Ascending aorta (tissue), 2 donors: Measurements from ENCODE around the gene PCDHGA1. TPM values are rescaled to one million over a fixed set of nuclear protein-coding genes. Genes with fewer than 3 reads are reported as not detected.
"Not testable (repeated sequence)": the region's sequence is repeated elsewhere in the genome, so short reads cannot be mapped to it uniquely, and the experiment has no call there.

Source experiments
- DNase-seq, 2 donors: peaks; one replicate each; pipeline ENCODE4 v3.0.0-alpha.2; 2019; ENCODE audit warnings: low spot score in 2 of 2
- H3K27ac ChIP-seq, 2 donors: fragments of 200-600 bp; sonication (generic); one replicate each; pipeline ENCODE4 v1.5.1; 2016 to 2017; ENCODE audit warnings: mild to moderate bottlenecking in 1 of 2
- H3K27me3 ChIP-seq: fragments of 200-600 bp; sonication (generic); one replicate; pipeline ENCODE4 v1.5.1; 2017
- H3K36me3 ChIP-seq, 2 donors: fragments of 200-600 bp; sonication (generic); one replicate each; pipeline ENCODE4 v1.5.1; 2016
- H3K4me1 ChIP-seq, 2 donors: fragments of 200-600 bp; sonication (generic); one replicate each; pipeline ENCODE4 v1.5.1; 2016 to 2017; ENCODE audit warnings: mild to moderate bottlenecking in 1 of 2
- H3K4me3 ChIP-seq, 2 donors: fragments of 200-600 bp; sonication (generic); one replicate each; pipeline ENCODE4 v1.5.1; 2016 to 2017; ENCODE audit warnings: mild to moderate bottlenecking in 1 of 2
- H3K9me3 ChIP-seq, 2 donors: fragments of 200-600 bp; sonication (generic); one replicate each; pipeline ENCODE4 v1.5.1; 2016
- intact Hi-C: fragments of 100-400 bp; cut with DNase I; formaldehyde crosslinking; loops from one replicate; pipeline ENCODE4 v1.15.1; 2023
- total RNA-seq: library from RNA; depleted of rRNA; stranded (reverse); fragments of >200 nt; gene quantifications from one replicate; pipeline ENCODE4 v1.1.0, GENCODE V29; 2016
- TF ChIP-seq, protein P1 (sequence below), 3 experiments: fragments of 200-600 bp in 2 of 3; fragments of 450-650 bp in 1 of 3; sonication (generic) in 2 of 3; IDR thresholded peaks; one replicate each; pipeline ENCODE4 v1.5.1; 2016 to 2019; ENCODE audit warnings: antibody characterized with exemption in 3 of 3, mild to moderate bottlenecking in 1 of 3, moderate library complexity in 1 of 3

The PCDHGA1 gene
- total RNA-seq, 1 donor from 2014 or later, result not detected

DNA sequence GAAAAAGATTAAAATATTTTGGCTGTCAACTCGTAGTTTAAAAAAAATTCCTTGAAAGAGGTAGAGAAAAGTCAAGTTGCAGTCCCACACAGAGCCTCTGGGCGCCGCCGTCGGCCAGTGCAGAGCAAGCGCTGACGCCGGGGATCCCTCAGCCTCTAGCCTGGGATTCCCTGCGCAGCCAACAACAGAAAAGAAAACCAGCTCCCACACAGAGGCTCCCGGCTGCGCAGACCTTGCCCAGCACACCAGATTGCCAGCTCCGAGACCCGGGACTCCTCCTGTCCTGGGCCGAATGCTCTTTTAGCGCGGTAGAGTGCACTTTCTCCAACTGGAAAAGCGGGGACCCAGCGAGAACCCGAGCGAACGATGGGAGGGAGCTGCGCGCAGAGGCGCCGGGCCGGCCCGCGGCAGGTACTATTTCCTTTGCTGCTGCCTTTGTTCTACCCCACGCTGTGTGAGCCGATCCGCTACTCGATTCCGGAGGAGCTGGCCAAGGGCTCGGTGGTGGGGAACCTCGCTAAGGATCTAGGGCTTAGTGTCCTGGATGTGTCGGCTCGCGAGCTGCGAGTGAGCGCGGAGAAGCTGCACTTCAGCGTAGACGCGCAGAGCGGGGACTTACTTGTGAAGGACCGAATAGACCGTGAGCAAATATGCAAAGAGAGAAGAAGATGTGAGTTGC is 87.3 kb downstream of the PCDHGA1 start, which contains the start of gene PCDHGB7:
PCDHGB7 (plus strand) TSS at position 184 of the 679 bp plus-strand sequence; CDS start at position 367, 183 bp downstream.
- TF ChIP-seq, protein P1, sequence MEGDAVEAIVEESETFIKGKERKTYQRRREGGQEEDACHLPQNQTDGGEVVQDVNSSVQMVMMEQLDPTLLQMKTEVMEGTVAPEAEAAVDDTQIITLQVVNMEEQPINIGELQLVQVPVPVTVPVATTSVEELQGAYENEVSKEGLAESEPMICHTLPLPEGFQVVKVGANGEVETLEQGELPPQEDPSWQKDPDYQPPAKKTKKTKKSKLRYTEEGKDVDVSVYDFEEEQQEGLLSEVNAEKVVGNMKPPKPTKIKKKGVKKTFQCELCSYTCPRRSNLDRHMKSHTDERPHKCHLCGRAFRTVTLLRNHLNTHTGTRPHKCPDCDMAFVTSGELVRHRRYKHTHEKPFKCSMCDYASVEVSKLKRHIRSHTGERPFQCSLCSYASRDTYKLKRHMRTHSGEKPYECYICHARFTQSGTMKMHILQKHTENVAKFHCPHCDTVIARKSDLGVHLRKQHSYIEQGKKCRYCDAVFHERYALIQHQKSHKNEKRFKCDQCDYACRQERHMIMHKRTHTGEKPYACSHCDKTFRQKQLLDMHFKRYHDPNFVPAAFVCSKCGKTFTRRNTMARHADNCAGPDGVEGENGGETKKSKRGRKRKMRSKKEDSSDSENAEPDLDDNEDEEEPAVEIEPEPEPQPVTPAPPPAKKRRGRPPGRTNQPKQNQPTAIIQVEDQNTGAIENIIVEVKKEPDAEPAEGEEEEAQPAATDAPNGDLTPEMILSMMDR (IDR thresholded peaks at IDR 0.05), result peak in 2 of 3 experiments; percentile 34 to 50
- H3K4me1 ChIP-seq, H3K36me3 ChIP-seq, H3K27ac ChIP-seq, H3K27me3 ChIP-seq: not testable (repeated sequence)
- intact Hi-C loops, result loop anchor here (5.0 kb wide), 1 partner anchor 145 kb away; no protein-coding TSS in a partner anchor
- peak within 1 kb of the TSS; percentile 40 to 54 for H3K4me3 ChIP-seq
- DNase-seq, result peak in 1 of 2 donors; percentile 84
- peaks cover 98 to 100% of the 10 kb centered on the region in 2 donors for H3K9me3 ChIP-seq

DNA sequence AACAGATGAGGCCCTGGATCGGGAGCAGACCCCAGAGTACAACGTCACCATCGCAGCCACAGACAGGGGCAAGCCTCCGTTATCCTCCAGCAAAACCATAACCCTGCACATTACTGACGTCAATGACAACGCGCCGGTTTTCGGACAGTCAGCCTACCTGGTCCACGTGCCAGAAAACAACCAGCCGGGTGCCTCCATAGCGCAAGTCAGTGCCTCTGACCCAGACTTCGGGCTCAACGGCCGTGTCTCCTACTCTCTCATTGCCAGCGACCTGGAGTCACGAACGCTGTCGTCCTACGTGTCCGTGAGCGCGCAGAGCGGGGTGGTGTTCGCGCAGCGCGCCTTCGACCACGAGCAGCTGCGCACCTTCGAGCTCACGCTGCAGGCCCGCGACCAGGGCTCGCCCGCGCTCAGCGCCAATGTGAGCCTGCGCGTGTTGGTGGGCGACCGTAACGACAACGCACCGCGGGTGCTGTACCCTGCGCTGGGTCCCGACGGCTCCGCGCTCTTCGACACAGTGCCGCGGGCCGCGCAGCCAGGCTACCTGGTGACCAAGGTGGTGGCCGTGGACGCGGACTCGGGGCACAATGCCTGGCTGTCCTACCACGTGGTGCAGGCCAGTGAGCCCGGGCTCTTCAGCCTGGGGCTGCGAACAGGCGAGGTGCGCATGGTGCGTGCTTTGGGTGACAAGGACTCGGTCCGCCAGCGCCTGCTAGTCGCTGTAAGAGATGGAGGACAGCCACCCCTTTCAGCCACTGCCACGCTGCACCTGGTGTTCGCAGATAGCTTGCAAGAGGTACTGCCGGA is 89.0 kb downstream of the PCDHGA1 start:
- Histone ChIP-seq H3K4me3 (peak overlapping the region in 1 of 2 donors; percentile 40), H3K9me3 (peaks cover 96 to 100% of the 10 kb centered on the region in 2 donors), H3K27ac (no peak overlapping the region), H3K27me3 (no peaks in the 10 kb centered on the region), H3K36me3 (peaks cover 0 to 3% of the 10 kb centered on the region in 2 donors), H3K4me1 (no peaks in the 10 kb centered on the region)
- no peak for DNase-seq
- TF ChIP-seq, protein P1 (IDR thresholded peaks at IDR 0.05), result no peak
- intact Hi-C loops, result loop anchor here (5.0 kb wide), 1 partner anchor 143 kb away; no protein-coding TSS in a partner anchor

DNA sequence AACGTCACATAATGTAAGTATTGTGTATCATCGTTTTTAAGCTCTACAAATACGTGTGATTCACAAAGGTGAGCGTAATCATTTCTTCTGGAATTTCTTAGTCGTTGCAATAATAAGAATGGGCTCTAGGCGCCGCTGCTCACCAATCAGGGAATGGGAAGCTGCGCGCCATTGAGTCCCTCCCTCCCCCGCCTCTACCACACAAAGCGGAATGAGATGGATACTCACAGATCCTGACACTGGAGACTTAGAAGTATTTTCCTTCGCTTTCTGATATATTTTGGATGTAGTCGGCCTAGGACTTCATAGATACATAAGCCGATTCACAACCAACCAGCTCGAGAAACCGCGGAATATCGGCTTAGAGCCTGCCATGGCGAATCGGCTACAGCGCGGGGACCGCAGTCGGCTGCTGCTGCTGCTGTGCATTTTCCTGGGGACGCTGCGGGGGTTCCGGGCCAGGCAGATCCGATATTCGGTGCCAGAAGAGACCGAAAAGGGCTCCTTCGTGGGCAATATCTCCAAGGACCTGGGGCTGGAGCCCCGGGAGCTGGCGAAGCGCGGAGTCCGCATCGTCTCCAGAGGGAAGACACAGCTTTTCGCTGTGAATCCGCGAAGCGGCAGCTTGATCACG is 90.7 kb downstream of the PCDHGA1 start, which contains the start of gene PCDHGA11:
PCDHGA11 (plus strand) TSS at position 197 of the 634 bp plus-strand sequence; CDS start at position 374, 177 bp downstream.
- TF ChIP-seq, protein P1 (IDR thresholded peaks at IDR 0.05), result peak in 1 of 3 experiments; percentile 26
- intact Hi-C loops, result loop anchor here (5.0 kb wide), 1 partner anchor 106 kb away; no protein-coding TSS in a partner anchor
- no peaks in the 10 kb centered on the region for H3K4me1 ChIP-seq
- peaks cover 97 to 100% of the 10 kb centered on the region in 2 donors for H3K9me3 ChIP-seq
- peaks cover 1 to 3% of the 10 kb centered on the region in 2 donors for H3K36me3 ChIP-seq
- H3K4me3 ChIP-seq, result peak within 1 kb of the TSS; percentile 40 to 44
- H3K27ac ChIP-seq, result no peak within 1 kb of the TSS
- no peak for DNase-seq
- H3K27me3 ChIP-seq, result no peaks in the 10 kb centered on the region

DNA sequence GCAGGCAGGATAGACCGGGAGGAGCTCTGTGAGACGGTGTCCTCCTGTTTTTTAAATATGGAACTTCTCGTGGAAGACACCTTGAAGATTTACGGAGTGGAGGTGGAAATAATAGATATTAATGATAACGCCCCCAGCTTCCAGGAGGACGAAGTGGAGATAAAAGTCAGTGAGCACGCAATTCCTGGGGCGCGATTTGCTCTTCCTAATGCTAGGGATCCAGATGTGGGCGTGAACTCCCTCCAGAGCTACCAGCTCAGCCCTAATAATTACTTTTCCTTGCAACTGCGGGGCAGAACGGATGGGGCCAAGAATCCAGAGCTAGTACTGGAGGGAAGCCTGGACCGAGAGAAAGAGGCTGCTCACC is 91.2 kb downstream of the PCDHGA1 start:
- DNase-seq, result no peak
- H3K4me1 ChIP-seq, result no peaks in the 10 kb centered on the region
- no peak overlapping the region for H3K27ac ChIP-seq
- TF ChIP-seq, protein P1 (IDR thresholded peaks at IDR 0.05), result no peak
- H3K36me3 ChIP-seq, result peaks cover 3% of the 10 kb centered on the region in 2 donors
- intact Hi-C loops, result loop anchor here (5.0 kb wide), 1 partner anchor 106 kb away; no protein-coding TSS in a partner anchor
- H3K9me3 ChIP-seq, result peaks cover 97 to 100% of the 10 kb centered on the region in 2 donors
- H3K4me3 ChIP-seq, result peak overlapping the region; percentile 32 to 44
- no peaks in the 10 kb centered on the region for H3K27me3 ChIP-seq

DNA sequence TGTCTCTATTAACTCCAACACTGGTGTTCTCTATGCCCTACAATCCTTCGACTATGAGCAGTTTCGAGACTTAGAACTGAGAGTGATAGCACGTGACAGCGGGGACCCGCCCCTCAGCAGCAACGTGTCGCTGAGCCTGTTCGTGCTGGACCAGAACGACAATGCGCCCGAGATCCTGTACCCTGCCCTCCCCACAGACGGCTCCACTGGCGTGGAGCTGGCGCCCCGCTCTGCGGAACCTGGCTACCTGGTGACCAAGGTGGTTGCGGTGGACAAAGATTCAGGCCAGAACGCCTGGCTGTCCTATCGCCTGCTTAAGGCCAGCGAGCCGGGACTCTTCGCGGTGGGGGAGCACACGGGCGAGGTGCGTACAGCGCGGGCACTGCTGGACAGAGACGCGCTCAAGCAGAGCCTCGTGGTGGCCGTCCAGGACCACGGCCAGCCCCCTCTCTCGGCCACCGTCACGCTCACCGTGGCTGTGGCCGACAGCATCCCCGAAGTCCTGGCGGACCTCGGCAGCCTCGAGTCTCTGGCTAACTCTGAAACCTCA is 92.5 kb downstream of the PCDHGA1 start:
- Histone ChIP-seq H3K9me3 (peaks cover 97 to 100% of the 10 kb centered on the region in 2 donors), H3K4me1 (no peaks in the 10 kb centered on the region), H3K36me3 (peaks cover 3% of the 10 kb centered on the region in 2 donors), H3K4me3 (no peak overlapping the region), H3K27ac (no peak overlapping the region), H3K27me3 (no peaks in the 10 kb centered on the region)
- no peak for DNase-seq
- TF ChIP-seq, protein P1 (IDR thresholded peaks at IDR 0.05), result no peak
- intact Hi-C loops, result loop anchor here (5.0 kb wide), 1 partner anchor 104 kb away; no protein-coding TSS in a partner anchor
